OCI-LY7 (cell line): ENCODE results near the gene C1orf94. TPM values are rescaled to one million over a fixed set of nuclear protein-coding genes. Genes with fewer than 3 reads are reported as not detected.

Source experiments
- BruUV-seq: library from RNA; stranded (reverse); fragments of 400-500 nt; replicated peaks from 2 replicates; lab custom pipeline; 2021; lab: Mats Ljungman, UMichigan
- CTCF ChIA-PET: fragments of 300-600 bp; sonication (Branson Sonifier 250); formaldehyde crosslinking; loops from one replicate; lab custom pipeline; 2022; ENCODE audit warnings: antibody characterized with exemption; ENCODE audit not compliant: unreplicated experiment; lab: Charles Lee
- POLR2A ChIA-PET: fragments of 300-600 bp; sonication (Branson Sonifier 250); formaldehyde crosslinking; loops from one replicate; lab custom pipeline; 2022; ENCODE audit warnings: antibody characterized with exemption; lab: Charles Lee
- DNase-seq: peaks from one replicate; pipeline ENCODE4 v3.0.0-alpha.2; 2015; ENCODE audit warnings: low spot score
- H2AFZ ChIP-seq: fragments of 200-600 bp; sonication (generic), shearing (Covaris generic); 2 replicates; pipeline ENCODE4 v1.6.1; 2014; ENCODE audit warnings: mild to moderate bottlenecking, antibody characterized with exemption, low read length, moderate library complexity
- H3K27ac ChIP-seq: fragments of 200-600 bp; sonication (generic); 2 replicates; pipeline ENCODE4 v1.5.1; 2014; ENCODE audit warnings: mixed run types, low read depth, mild to moderate bottlenecking, moderate library complexity, low read length, inconsistent platforms; ENCODE audit not compliant: poor library complexity, severe bottlenecking
- H3K36me3 ChIP-seq: fragments of 200-600 bp; sonication (generic); 2 replicates; pipeline ENCODE4 v1.6.1; 2014; ENCODE audit warnings: mild to moderate bottlenecking, antibody characterized with exemption, low read length, moderate library complexity, mixed read lengths; ENCODE audit not compliant: insufficient read depth
- H3K4me1 ChIP-seq: fragments of 200-600 bp; sonication (generic); 2 replicates; pipeline ENCODE4 v1.5.1; 2014; ENCODE audit warnings: mild to moderate bottlenecking, low read length; ENCODE audit not compliant: insufficient read depth, poor library complexity, severe bottlenecking
- H3K4me2 ChIP-seq: fragments of 200-600 bp; sonication (generic); 2 replicates; pipeline ENCODE4 v1.6.1; 2014; ENCODE audit warnings: mild to moderate bottlenecking, low read length
- H3K4me3 ChIP-seq: fragments of 200-600 bp; sonication (generic); 2 replicates; pipeline ENCODE4 v1.5.1; 2014; ENCODE audit warnings: mild to moderate bottlenecking, low read depth, low read length; ENCODE audit not compliant: poor library complexity, severe bottlenecking
- H3K79me2 ChIP-seq: fragments of 200-600 bp; sonication (generic); 2 replicates; pipeline ENCODE4 v1.6.1; 2016; ENCODE audit warnings: low read depth, mild to moderate bottlenecking, low read length, moderate library complexity, mixed read lengths; ENCODE audit not compliant: insufficient read depth
- H3K9me2 ChIP-seq: fragments of 200-600 bp; sonication (generic); 2 replicates; pipeline ENCODE4 v1.6.1; 2016; ENCODE audit warnings: mild to moderate bottlenecking, low read length, mixed read lengths; ENCODE audit not compliant: insufficient read depth
- H3K9me3 ChIP-seq: fragments of 200-600 bp; sonication (generic); 2 replicates; pipeline ENCODE4 v1.6.1; 2014; ENCODE audit warnings: mild to moderate bottlenecking, mixed run types, low read length, mixed read lengths
- H4K20me1 ChIP-seq: fragments of 200-600 bp; sonication (generic); 2 replicates; pipeline ENCODE4 v1.6.1; 2014; ENCODE audit warnings: mild to moderate bottlenecking, antibody characterized with exemption, low read length, moderate library complexity, mixed read lengths; ENCODE audit not compliant: insufficient read depth
- CTCF ChIP-seq: fragments of 200-600 bp; sonication (generic); conservative IDR thresholded peaks from 2 replicates; pipeline ENCODE4 v1.5.1; 2014; ENCODE audit warnings: mild to moderate bottlenecking, antibody characterized with exemption, low read length, moderate library complexity, mixed read lengths
- EZH2phosphoT487 ChIP-seq: fragments of 200-600 bp; sonication (generic); IDR thresholded peaks from 2 replicates; pipeline ENCODE4 v1.6.1; 2018; ENCODE audit warnings: low read depth, borderline replicate concordance, mild to moderate bottlenecking, mixed run types, antibody characterized with exemption, low read length, moderate library complexity, mixed read lengths
- intact Hi-C: fragments of 100-400 bp; cut with micrococcal nuclease; formaldehyde crosslinking; loops from one replicate; pipeline ENCODE4 v1.10.0; 2022; ENCODE audit not compliant: unreplicated experiment
- total RNA-seq, 2 experiments: library from RNA; depleted of rRNA in 1 of 2; stranded (reverse); fragments of >200 nt in 1 of 2; shearing (Covaris generic) in 1 of 2; gene quantifications; 2 replicates each; pipeline ENCODE4 v1.2.3, GENCODE V29; 2014 to 2022

The C1orf94 gene
- total RNA-seq, 2 experiments from 2014 or later, result not detected

GRCh38 chr1:34265396-34265795, 88.7 kb downstream of the C1orf94 start:
- intact Hi-C loops, result no loop called here
- H4K20me1 ChIP-seq, result no peaks in the 10 kb centered on the region
- no TSS peak for BruUV-seq

GRCh38 chr1:34266127-34266951, 89.6 kb downstream of the C1orf94 start:
- no TSS peak for BruUV-seq

More at GRCh38 chr1:34265396-34265795, 88.7 kb downstream of the C1orf94 start:
- Histone ChIP-seq H2AFZ (no peak overlapping the region), H3K9me2 (no peaks in the 10 kb centered on the region), H3K4me2 (no peak overlapping the region), H3K4me1 (no peaks in the 10 kb centered on the region), H3K4me3 (no peak overlapping the region), H3K27ac (no peak overlapping the region), H3K79me2 (no peaks in the 10 kb centered on the region), H3K9me3 (no peaks in the 10 kb centered on the region), H3K36me3 (no peaks in the 10 kb centered on the region)
- TF ChIP-seq EZH2phosphoT487, result no peak
- no peak for TF ChIP-seq CTCF
- no peak for DNase-seq
- ChIA-PET POLR2A (no interaction called here), CTCF (no interaction called here)

More at GRCh38 chr1:34266127-34266951, 89.6 kb downstream of the C1orf94 start:
- Histone ChIP-seq H3K4me2 (no peak overlapping the region), H2AFZ (no peak overlapping the region), H3K4me1 (no peaks in the 10 kb centered on the region), H3K27ac (no peak overlapping the region), H3K9me2 (no peaks in the 10 kb centered on the region), H4K20me1 (no peaks in the 10 kb centered on the region), H3K4me3 (no peak overlapping the region), H3K36me3 (no peaks in the 10 kb centered on the region), H3K9me3 (no peaks in the 10 kb centered on the region), H3K79me2 (no peaks in the 10 kb centered on the region)
- POLR2A ChIA-PET, result no interaction called here
- intact Hi-C loops, result no loop called here
- TF ChIP-seq CTCF (no peak), EZH2phosphoT487 (no peak)
- DNase-seq, result no peak
- CTCF ChIA-PET, result no interaction called here
